Measurements from ENCODE around the gene MXD4.
"Not testable (repeated sequence)": the region's sequence is repeated elsewhere in the genome, so short reads cannot be mapped to it uniquely, and the experiment has no call there.

The MXD4 gene

GRCh38 chr4:2275044-2275397 is 13.1 kb upstream of the MXD4 start:
- not testable (repeated sequence) for DNase-seq (ENCODE audit: low read depth)

GRCh38 chr4:2274320-2275043 is 12.6 kb upstream of the MXD4 start:
- no peak for DNase-seq (ENCODE audit: low read depth)

GRCh38 chr4:2273657-2274319 is 11.9 kb upstream of the MXD4 start:
- no peak for DNase-seq (ENCODE audit: low read depth)

- DNase-seq (ENCODE audit: low read depth) = no peak
Measured at GRCh38 chr4:2273221-2273620, 11.3 kb upstream of the MXD4 start.

GRCh38 chr4:2272828-2273120 is 10.9 kb upstream of the MXD4 start:
- no peak for DNase-seq (ENCODE audit: low read depth)

GRCh38 chr4:2272026-2272827 is 10.3 kb upstream of the MXD4 start:
- no peak for DNase-seq (ENCODE audit: low read depth)

- no peak for DNase-seq (ENCODE audit: low read depth)
Measured at GRCh38 chr4:2271279-2272025, 9.5 kb upstream of the MXD4 start.

GRCh38 chr4:2270341-2271165 is 8.6 kb upstream of the MXD4 start:
- no peak for DNase-seq (ENCODE audit: low read depth)

GRCh38 chr4:2269618-2270163 is 7.8 kb upstream of the MXD4 start:
- no peak for DNase-seq (ENCODE audit: low read depth)

GRCh38 chr4:2269206-2269531 is 7.3 kb upstream of the MXD4 start:
- no peak for DNase-seq (ENCODE audit: low read depth)

GRCh38 chr4:2268357-2269205 is 6.7 kb upstream of the MXD4 start:
- no peak for DNase-seq (ENCODE audit: low read depth)

GRCh38 chr4:2267841-2268240 is 5.9 kb upstream of the MXD4 start:
- no peak for DNase-seq (ENCODE audit: low read depth)

GRCh38 chr4:2267320-2267811 is 5.5 kb upstream of the MXD4 start:
- DNase-seq (ENCODE audit: low read depth) = no peak

GRCh38 chr4:2266821-2267220 is 4.9 kb upstream of the MXD4 start:
- DNase-seq (ENCODE audit: low read depth) = no peak

- peak; percentile 41 for DNase-seq (ENCODE audit: low read depth)
Measured at GRCh38 chr4:2266181-2266580, 4.3 kb upstream of the MXD4 start.

- no peak for DNase-seq (ENCODE audit: low read depth)
Measured at GRCh38 chr4:2265113-2266110, 3.5 kb upstream of the MXD4 start.

GRCh38 chr4:2264481-2265041 is 2.7 kb upstream of the MXD4 start:
- no peak for DNase-seq (ENCODE audit: low read depth)

- DNase-seq (ENCODE audit: low read depth) = no peak
Measured at GRCh38 chr4:2263926-2264321, 2.0 kb upstream of the MXD4 start.

- no peak for DNase-seq (ENCODE audit: low read depth)
Measured at GRCh38 chr4:2262944-2263250, 988 bp upstream of the MXD4 start.
